HEK293 (cell line): ENCODE measurements around the gene NCAPG2.

Experiments used
- CTCF ChIA-PET: fragments of 350-600 bp; formaldehyde crosslinking; extraction: SDS; loops from one replicate; lab custom pipeline; 2021; ENCODE audit warnings: antibody characterized with exemption; lab: Yijun Ruan, JAX
- POLR2A ChIA-PET: fragments of 300-600 bp; formaldehyde crosslinking; extraction: SDS; loops from one replicate; lab custom pipeline; 2020; ENCODE audit warnings: antibody characterized with exemption, inconsistent platforms; lab: Yijun Ruan, JAX
- H3K27ac ChIP-seq: fragments of 200-500 bp; sonication (Bioruptor generic); 2 replicates; pipeline ENCODE4 v1.5.1; 2014; ENCODE audit warnings: low read depth, low read length, control low read depth, inconsistent platforms; ENCODE audit errors: extremely low read depth
- H3K36me3 ChIP-seq, 2 experiments: fragments of 200-500 bp in 1 of 2; sonication (Bioruptor generic) in 1 of 2; 1 replicate in 1 of 2; 2 replicates in 1 of 2; pipeline ENCODE4 v1.5.1; 2014 to 2017; ENCODE audit warnings: inconsistent platforms in 2 of 2, low read length in 2 of 2; ENCODE audit not compliant: control insufficient read depth in 2 of 2, insufficient read depth in 1 of 2
- H3K4me1 ChIP-seq: fragments of 200-500 bp; sonication (Bioruptor generic); 2 replicates; pipeline ENCODE4 v1.5.1; 2014; ENCODE audit warnings: mild to moderate bottlenecking, low read length, inconsistent platforms; ENCODE audit not compliant: control insufficient read depth, insufficient read depth
- H3K4me3 ChIP-seq: 2 replicates; pipeline ENCODE4 v1.5.1; 2011; ENCODE audit warnings: low read depth, mild to moderate bottlenecking, control low read depth, low read length, moderate library complexity
- H3K9me3 ChIP-seq: fragments of 200-500 bp; sonication (Bioruptor generic); 2 replicates; pipeline ENCODE4 v1.5.1; 2014; ENCODE audit warnings: low read depth, low read length, inconsistent platforms; ENCODE audit not compliant: control insufficient read depth, insufficient read depth
- BCL11B ChIP-seq: fragments of 450-650 bp; formaldehyde crosslinking; IDR thresholded peaks from 2 replicates; pipeline ENCODE4 v1.5.1; 2016; ENCODE audit warnings: low read depth, missing biosample characterization, missing genetic modification characterization
- CTCF ChIP-seq: fragments of 450-650 bp; formaldehyde crosslinking; IDR thresholded peaks from 2 replicates; pipeline ENCODE4 v1.5.1; 2016; ENCODE audit warnings: missing biosample characterization, missing genetic modification characterization
- EGR2 ChIP-seq: fragments of 450-650 bp; formaldehyde crosslinking; IDR thresholded peaks from 2 replicates; pipeline ENCODE4 v1.5.1; 2016; ENCODE audit warnings: low read depth, missing biosample characterization, missing genetic modification characterization
- YY1 ChIP-seq: fragments of 450-650 bp; formaldehyde crosslinking; IDR thresholded peaks from 2 replicates; pipeline ENCODE4 v1.5.1; 2018; ENCODE audit warnings: missing biosample characterization, missing genetic modification characterization
- ZBTB44 ChIP-seq: fragments of 450-650 bp; IDR thresholded peaks from 2 replicates; pipeline ENCODE4 v1.5.1; 2018; ENCODE audit warnings: missing biosample characterization, mild to moderate bottlenecking, missing genetic modification characterization
- ZNF133 ChIP-seq: fragments of 450-650 bp; formaldehyde crosslinking; IDR thresholded peaks from 2 replicates; pipeline ENCODE4 v1.5.1; 2016; ENCODE audit warnings: missing biosample characterization, missing genetic modification characterization
- ZNF274 ChIP-seq, 2 experiments: fragments of 200-500 bp in 1 of 2; fragments of 450-650 bp in 1 of 2; sonication (Bioruptor generic) in 1 of 2; formaldehyde crosslinking in 1 of 2; IDR thresholded peaks; 2 replicates each; pipeline versions ENCODE4 v1.5.1 to v1.6.1; 2014 to 2016; ENCODE audit warnings: borderline replicate concordance in 1 of 2, inconsistent platforms in 1 of 2, low read length in 1 of 2, missing biosample characterization in 1 of 2, missing genetic modification characterization in 1 of 2
- ZNF341 ChIP-seq: fragments of 450-650 bp; formaldehyde crosslinking; IDR thresholded peaks from 2 replicates; pipeline ENCODE4; 2016; ENCODE audit warnings: low read depth, missing biosample characterization, missing genetic modification characterization
- ZNF473 ChIP-seq: fragments of 450-650 bp; formaldehyde crosslinking; IDR thresholded peaks from 2 replicates; pipeline ENCODE4 v1.5.1; 2017; ENCODE audit warnings: missing biosample characterization, missing genetic modification characterization
- ZNF555 ChIP-seq: fragments of 450-650 bp; formaldehyde crosslinking; conservative IDR thresholded peaks from 2 replicates; pipeline ENCODE4 v1.5.1; 2017; ENCODE audit warnings: missing biosample characterization, mild to moderate bottlenecking, missing genetic modification characterization, inconsistent platforms
- ZNF626 ChIP-seq: fragments of 450-650 bp; sonication (Bioruptor Pico); formaldehyde crosslinking; IDR thresholded peaks from 2 replicates; pipeline ENCODE4 v1.5.1; 2018; ENCODE audit warnings: missing biosample characterization, missing genetic modification characterization, inconsistent platforms
- ZSCAN23 ChIP-seq: fragments of 450-650 bp; formaldehyde crosslinking; IDR thresholded peaks from 2 replicates; pipeline ENCODE4 v1.5.1; 2016; ENCODE audit warnings: missing biosample characterization, missing genetic modification characterization
- TF ChIP-seq, protein P1 (sequence below): fragments of 450-650 bp; formaldehyde crosslinking; IDR thresholded peaks from 2 replicates; pipeline ENCODE4 v1.5.1; 2017; ENCODE audit warnings: missing biosample characterization, missing genetic modification characterization
- TF ChIP-seq, protein P2 (sequence below): fragments of 450-650 bp; formaldehyde crosslinking; IDR thresholded peaks from 2 replicates; pipeline ENCODE4 v1.5.1; 2016; ENCODE audit warnings: missing biosample characterization, missing genetic modification characterization

The NCAPG2 gene

DNA sequence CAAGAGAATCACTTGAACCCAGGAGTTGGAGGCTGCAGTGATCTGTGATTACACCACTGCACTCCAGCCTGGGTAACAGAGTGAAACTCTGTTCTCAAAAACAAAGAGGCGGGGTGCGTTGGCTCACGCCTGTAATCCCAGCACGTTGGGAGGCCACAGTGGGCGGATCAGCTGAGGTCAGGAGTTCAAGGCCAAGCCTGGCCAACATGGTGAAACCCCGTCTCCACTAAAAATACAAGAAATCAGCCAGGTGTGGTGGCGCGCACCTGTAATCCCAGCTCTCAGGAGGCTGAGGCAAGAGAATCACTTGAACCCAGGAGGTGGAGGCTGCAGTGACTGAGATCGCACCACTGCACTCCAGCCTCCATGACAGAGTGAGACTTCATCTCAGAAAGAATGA is 42.4 kb upstream of the NCAPG2 start:
- ChIA-PET POLR2A (no interaction called here), CTCF (no interaction called here)
- TF ChIP-seq ZNF626 (tag by site-specific recombination) = no peak
- no peak for TF ChIP-seq ZBTB44 (tag by site-specific recombination)
- no peak for TF ChIP-seq EGR2 (tag by site-specific recombination)
- TF ChIP-seq YY1 = no peak
- no peak for TF ChIP-seq BCL11B (tag by site-specific recombination)
- TF ChIP-seq ZNF555 = no peak
- no peak for TF ChIP-seq ZNF274 (IDR thresholded peaks at IDR 0.05; ENCODE audit: low read length)
- TF ChIP-seq ZNF274 (tag by site-specific recombination; IDR thresholded peaks at IDR 0.05; ENCODE audit: borderline replicate concordance) = no peak
- TF ChIP-seq ZNF133 = no peak
- H3K27ac ChIP-seq = no peak overlapping the region
- no peaks in the 10 kb centered on the region for H3K4me1 ChIP-seq
- H3K4me3 ChIP-seq = no peak overlapping the region
- peaks cover 0 to 36% of the 10 kb centered on the region in 2 experiments; a peak in 2 of 3 replicates for H3K36me3 ChIP-seq
- no peaks in the 10 kb centered on the region for H3K9me3 ChIP-seq

- Histone ChIP-seq H3K36me3 (peaks cover 0 to 54% of the 10 kb centered on the region in 2 experiments; a peak in 2 of 3 replicates), H3K4me3 (no peak overlapping the region)
Measured at GRCh38 chr7:158745057-158745715, 40.6 kb upstream of the NCAPG2 start.

More at GRCh38 chr7:158745057-158745715, 40.6 kb upstream of the NCAPG2 start:
- TF ChIP-seq CTCF (no peak), ZSCAN23 (tag by site-specific recombination) (no peak), ZNF473 (tag by site-specific recombination) (no peak), ZNF274 (IDR thresholded peaks at IDR 0.05; ENCODE audit: low read length) (no peak), ZNF274 (tag by site-specific recombination; IDR thresholded peaks at IDR 0.05; ENCODE audit: borderline replicate concordance) (no peak), ZNF341 (no peak)
- TF ChIP-seq, protein P1, sequence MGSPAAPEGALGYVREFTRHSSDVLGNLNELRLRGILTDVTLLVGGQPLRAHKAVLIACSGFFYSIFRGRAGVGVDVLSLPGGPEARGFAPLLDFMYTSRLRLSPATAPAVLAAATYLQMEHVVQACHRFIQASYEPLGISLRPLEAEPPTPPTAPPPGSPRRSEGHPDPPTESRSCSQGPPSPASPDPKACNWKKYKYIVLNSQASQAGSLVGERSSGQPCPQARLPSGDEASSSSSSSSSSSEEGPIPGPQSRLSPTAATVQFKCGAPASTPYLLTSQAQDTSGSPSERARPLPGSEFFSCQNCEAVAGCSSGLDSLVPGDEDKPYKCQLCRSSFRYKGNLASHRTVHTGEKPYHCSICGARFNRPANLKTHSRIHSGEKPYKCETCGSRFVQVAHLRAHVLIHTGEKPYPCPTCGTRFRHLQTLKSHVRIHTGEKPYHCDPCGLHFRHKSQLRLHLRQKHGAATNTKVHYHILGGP = no peak
- TF ChIP-seq, protein P2, sequence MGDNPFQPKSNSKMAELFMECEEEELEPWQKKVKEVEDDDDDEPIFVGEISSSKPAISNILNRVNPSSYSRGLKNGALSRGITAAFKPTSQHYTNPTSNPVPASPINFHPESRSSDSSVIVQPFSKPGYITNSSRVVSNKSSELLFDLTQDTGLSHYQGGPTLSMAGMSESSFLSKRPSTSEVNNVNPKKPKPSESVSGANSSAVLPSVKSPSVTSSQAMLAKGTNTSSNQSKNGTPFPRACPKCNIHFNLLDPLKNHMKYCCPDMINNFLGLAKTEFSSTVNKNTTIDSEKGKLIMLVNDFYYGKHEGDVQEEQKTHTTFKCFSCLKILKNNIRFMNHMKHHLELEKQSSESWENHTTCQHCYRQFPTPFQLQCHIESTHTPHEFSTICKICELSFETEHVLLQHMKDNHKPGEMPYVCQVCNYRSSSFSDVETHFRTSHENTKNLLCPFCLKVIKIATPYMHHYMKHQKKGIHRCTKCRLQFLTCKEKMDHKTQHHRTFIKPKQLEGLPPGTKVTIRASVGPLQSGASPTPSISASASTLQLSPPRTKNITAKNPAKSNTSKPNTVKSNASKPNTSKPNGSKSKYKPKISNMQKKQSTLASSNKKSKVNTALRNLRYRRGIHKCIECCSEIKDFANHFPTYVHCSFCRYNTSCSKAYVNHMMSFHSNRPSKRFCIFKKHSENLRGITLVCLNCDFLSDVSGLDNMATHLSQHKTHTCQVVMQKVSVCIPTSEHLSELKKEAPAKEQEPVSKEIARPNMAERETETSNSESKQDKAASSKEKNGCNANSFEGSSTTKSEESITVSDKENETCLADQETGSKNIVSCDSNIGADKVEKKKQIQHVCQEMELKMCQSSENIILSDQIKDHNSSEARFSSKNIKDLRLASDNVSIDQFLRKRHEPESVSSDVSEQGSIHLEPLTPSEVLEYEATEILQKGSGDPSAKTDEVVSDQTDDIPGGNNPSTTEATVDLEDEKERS (tag by site-specific recombination) = no peak
- ChIA-PET POLR2A (no interaction called here), CTCF (no interaction called here)
- Histone ChIP-seq H3K27ac (no peak overlapping the region), H3K4me1 (no peaks in the 10 kb centered on the region), H3K9me3 (no peaks in the 10 kb centered on the region)
